H9 (cell line): ENCODE measurements around the gene HMCN1. TPM values are rescaled to one million over a fixed set of nuclear protein-coding genes. Genes with fewer than 3 reads are reported as not detected.

Experiments used
- DNase-seq: peaks from one replicate; pipeline ENCODE4 v3.0.0-alpha.2; 2017
- H2AFZ ChIP-seq: one replicate; pipeline ENCODE4 v1.6.1; 2013; ENCODE audit warnings: mild to moderate bottlenecking, low read length, control low read depth, moderate library complexity
- H2AK5ac ChIP-seq: 2 replicates; pipeline ENCODE4 v1.6.1; 2013; ENCODE audit warnings: low read length, control low read depth, mixed read lengths; ENCODE audit not compliant: insufficient read length
- H2BK120ac ChIP-seq: one replicate; pipeline ENCODE4 v1.6.1; 2013; ENCODE audit warnings: low read depth, mild to moderate bottlenecking, low read length, control low read depth, inconsistent platforms; ENCODE audit not compliant: poor library complexity, severe bottlenecking
- H2BK12ac ChIP-seq: 2 replicates; pipeline ENCODE4 v1.6.1; 2013; ENCODE audit warnings: low read length, control low read depth, mixed read lengths, low read depth; ENCODE audit not compliant: insufficient read length
- H2BK15ac ChIP-seq: 2 replicates; pipeline ENCODE4 v1.6.1; 2013; ENCODE audit warnings: low read depth, low read length, control low read depth
- H2BK20ac ChIP-seq: one replicate; pipeline ENCODE4 v1.6.1; 2013; ENCODE audit warnings: low read depth, mild to moderate bottlenecking, low read length, control low read depth, inconsistent platforms; ENCODE audit not compliant: poor library complexity, severe bottlenecking
- H2BK5ac ChIP-seq: 2 replicates; pipeline ENCODE4 v1.6.1; 2013; ENCODE audit warnings: low read length, control low read depth, mixed read lengths; ENCODE audit not compliant: insufficient read length
- H3K14ac ChIP-seq: 2 replicates; pipeline ENCODE4 v1.6.1; 2013; ENCODE audit warnings: low read length, control low read depth; ENCODE audit not compliant: insufficient read depth
- H3K18ac ChIP-seq: 2 replicates; pipeline ENCODE4 v1.6.1; 2013; ENCODE audit warnings: low read depth, mild to moderate bottlenecking, mixed read lengths, low read length, control low read depth; ENCODE audit not compliant: insufficient read length
- H3K23ac ChIP-seq: 2 replicates; pipeline ENCODE4 v1.6.1; 2013; ENCODE audit warnings: low read length, control low read depth, mixed read lengths, low read depth; ENCODE audit not compliant: insufficient read length
- H3K23me2 ChIP-seq: 2 replicates; pipeline ENCODE4 v1.6.1; 2013; ENCODE audit warnings: low read depth, mild to moderate bottlenecking, mixed read lengths, low read length, control low read depth; ENCODE audit not compliant: insufficient read length, poor library complexity, severe bottlenecking
- H3K27ac ChIP-seq: 2 replicates; pipeline ENCODE4 v1.5.1; 2013; ENCODE audit warnings: low read length, control low read depth, mixed read lengths, low read depth; ENCODE audit not compliant: insufficient read length
- H3K27me3 ChIP-seq: 2 replicates; pipeline ENCODE4 v1.6.1; 2013; ENCODE audit warnings: low read length, control low read depth, inconsistent platforms; ENCODE audit not compliant: insufficient read depth
- H3K4ac ChIP-seq: 2 replicates; pipeline ENCODE4 v1.6.1; 2013; ENCODE audit warnings: low read depth, mild to moderate bottlenecking, control low read depth, inconsistent platforms, low read length, moderate library complexity
- H3K4me1 ChIP-seq: 2 replicates; pipeline ENCODE4 v1.6.1; 2013; ENCODE audit warnings: low read length, control low read depth, inconsistent platforms; ENCODE audit not compliant: insufficient read depth
- H3K4me2 ChIP-seq: 2 replicates; pipeline ENCODE4 v1.6.1; 2013; ENCODE audit warnings: low read length, control low read depth, mixed read lengths; ENCODE audit not compliant: insufficient read length, insufficient read depth
- H3K56ac ChIP-seq: 2 replicates; pipeline ENCODE4 v1.6.1; 2013; ENCODE audit warnings: low read depth, mild to moderate bottlenecking, mixed read lengths, low read length, control low read depth; ENCODE audit not compliant: insufficient read length
- H3K79me1 ChIP-seq: 2 replicates; pipeline ENCODE4 v1.6.1; 2013; ENCODE audit warnings: low read depth, mild to moderate bottlenecking, moderate library complexity, low read length, control low read depth, inconsistent platforms; ENCODE audit not compliant: insufficient read depth, poor library complexity, severe bottlenecking
- H3K79me2 ChIP-seq: 2 replicates; pipeline ENCODE4 v1.6.1; 2013; ENCODE audit warnings: low read length, control low read depth, inconsistent platforms; ENCODE audit not compliant: insufficient read depth
- H3K9ac ChIP-seq: 2 replicates; pipeline ENCODE4 v1.6.1; 2013; ENCODE audit warnings: low read length, control low read depth, mixed read lengths; ENCODE audit not compliant: insufficient read length; ENCODE audit errors: extremely low read depth
- H3K9me3 ChIP-seq: one replicate; pipeline ENCODE4 v1.6.1; 2013; ENCODE audit warnings: low read depth, low read length, inconsistent platforms; ENCODE audit not compliant: control insufficient read depth
- H3T11ph ChIP-seq: one replicate; pipeline ENCODE4 v1.6.1; 2013; ENCODE audit warnings: mild to moderate bottlenecking, low read length, control low read depth, inconsistent platforms
- H4K20me1 ChIP-seq: one replicate; pipeline ENCODE4 v1.6.1; 2013; ENCODE audit not compliant: control insufficient read depth, insufficient read length, insufficient read depth
- H4K5ac ChIP-seq: 2 replicates; pipeline ENCODE4 v1.6.1; 2013; ENCODE audit warnings: low read depth, mild to moderate bottlenecking, mixed read lengths, low read length, control low read depth; ENCODE audit not compliant: insufficient read length
- H4K8ac ChIP-seq: replicated peaks from 2 replicates; pipeline ENCODE4 v1.6.1; 2013; ENCODE audit warnings: low read length, control low read depth, mixed read lengths, low read depth; ENCODE audit not compliant: insufficient read length
- H4K91ac ChIP-seq: 2 replicates; pipeline ENCODE4 v1.6.1; 2013; ENCODE audit warnings: low read depth, mild to moderate bottlenecking, moderate library complexity, mixed read lengths, low read length, control low read depth; ENCODE audit not compliant: insufficient read length
- H3K27ac Mint-ChIP-seq, 3 experiments: 2 replicates in 2 of 3; 3 replicates in 1 of 3; pipeline ENCODE4 v1.8.0; 2020 to 2021; ENCODE audit warnings: mixed read lengths in 3 of 3, mild to moderate bottlenecking in 1 of 3, moderate library complexity in 1 of 3
- H3K27me3 Mint-ChIP-seq: 2 replicates; pipeline ENCODE4 v1.8.0; 2021; ENCODE audit warnings: low read depth, mild to moderate bottlenecking, moderate library complexity, mixed read lengths
- H3K36me3 Mint-ChIP-seq, 3 experiments: 2 replicates in 2 of 3; 3 replicates in 1 of 3; pipeline ENCODE4 v1.8.0; 2020 to 2021; ENCODE audit warnings: low read depth in 3 of 3, mixed read lengths in 3 of 3; ENCODE audit not compliant: insufficient read depth in 1 of 3
- H3K4me1 Mint-ChIP-seq, 2 experiments: 2 replicates each; pipeline ENCODE4 v1.8.0; 2020; ENCODE audit warnings: mixed read lengths in 2 of 2
- H3K4me3 Mint-ChIP-seq, 2 experiments: 2 replicates in 1 of 2; 3 replicates in 1 of 2; pipeline ENCODE4 v1.8.0; 2020 to 2021; ENCODE audit warnings: mild to moderate bottlenecking in 2 of 2, mixed read lengths in 2 of 2, moderate library complexity in 1 of 2
- H3K9me3 Mint-ChIP-seq, 2 experiments: 2 replicates in 1 of 2; 3 replicates in 1 of 2; pipeline ENCODE4 v1.8.0; 2020; ENCODE audit warnings: mild to moderate bottlenecking in 2 of 2, mixed read lengths in 2 of 2, moderate library complexity in 1 of 2
- CTCF ChIP-seq: fragments of 200-600 bp; sonication (generic); conservative IDR thresholded peaks from 3 replicates; pipeline ENCODE4 v1.8.0; 2021; ENCODE audit warnings: antibody characterized with exemption, mild to moderate bottlenecking
- WGBS: extraction: QIAGEN DNeasy Blood & Tissue Kit; methylation state at CpG from one replicate; pipeline ENCODE4 v1.1.7; 2013; ENCODE audit warnings: missing lambda C conversion rate, low lambda C conversion rate, mixed read lengths; ENCODE audit not compliant: insufficient read length; ENCODE audit errors: extremely low coverage; 5-methylcytosine and 5-hydroxymethylcytosine counted together
- total RNA-seq: library from RNA; stranded (reverse); gene quantifications from 2 replicates; pipeline ENCODE4 v1.2.1, GENCODE V29; 2021

Gene HMCN1
- total RNA-seq, 1 experiment from 2014 or later: 3.3 TPM

- H2AFZ ChIP-seq: no peak overlapping the region
- H3K4ac ChIP-seq: no peak overlapping the region
- H2BK5ac ChIP-seq: no peak overlapping the region
- no peak overlapping the region for H3T11ph ChIP-seq
- Mint-ChIP-seq H3K36me3 (peaks cover 0 to 4% (median 0%) of the 10 kb centered on the region in 3 experiments; a peak in 2 of 7 replicates), H3K4me3 (no peak overlapping the region), H3K4me1 (peaks cover 5 to 8% of the 10 kb centered on the region in 2 experiments; a peak in 3 of 4 replicates), H3K27ac (no peak overlapping the region), H3K9me3 (peaks cover 2% of the 10 kb centered on the region in 2 experiments; a peak in 1 of 5 replicates), H3K27me3 (no peaks in the 10 kb centered on the region)
- no CpG with 5 or more reads among the region's 4 CpGs for WGBS
- no peak overlapping the region for H3K9ac ChIP-seq
- H3K79me2 ChIP-seq: no peaks in the 10 kb centered on the region
- no peaks in the 10 kb centered on the region for H3K4me1 ChIP-seq
- no peak overlapping the region for H3K27ac ChIP-seq
- no peak overlapping the region for H3K23ac ChIP-seq
- no peak overlapping the region for H3K56ac ChIP-seq
- H2AK5ac ChIP-seq: no peak overlapping the region
- H3K4me2 ChIP-seq: no peak overlapping the region
- H2BK15ac ChIP-seq: no peak overlapping the region
- H3K18ac ChIP-seq: no peak overlapping the region
- no peaks in the 10 kb centered on the region for H3K27me3 ChIP-seq
- no peak overlapping the region for H3K14ac ChIP-seq
- H4K91ac ChIP-seq: no peak overlapping the region
- TF ChIP-seq CTCF: no peak
- no peak overlapping the region for H4K8ac ChIP-seq
- H3K79me1 ChIP-seq: no peaks in the 10 kb centered on the region
- H3K23me2 ChIP-seq: no peaks in the 10 kb centered on the region
- no peak overlapping the region for H2BK120ac ChIP-seq
- no peak for DNase-seq
- no peak overlapping the region for H2BK20ac ChIP-seq
- H4K5ac ChIP-seq: no peak overlapping the region
- H4K20me1 ChIP-seq: no peaks in the 10 kb centered on the region
- no peak overlapping the region for H2BK12ac ChIP-seq
- H3K9me3 ChIP-seq: no peaks in the 10 kb centered on the region
Observed at GRCh38 chr1:186139115-186139514, 404.9 kb downstream of the HMCN1 start.
